H1 (cell line): Measurements from ENCODE around the gene CALY. TPM values are rescaled to one million over a fixed set of nuclear protein-coding genes. Genes with fewer than 3 reads are reported as not detected.

Source experiments
- CBX8 ChIP-seq: fragments of 300-800, 300-1000 bp; sonication (generic); IDR thresholded peaks from 2 replicates; pipeline ENCODE4 v1.7.1; 2016; ENCODE audit warnings: low read depth, low read length, borderline replicate concordance
- polyA plus RNA-seq, 7 experiments: library from polyadenylated mRNA; depleted of rRNA in 3 of 7; stranded (reverse) in 5 of 7; unstranded in 2 of 7; fragments of >200 nt in 5 of 7; fragments of 200-250 nt in 2 of 7; gene quantifications; 1 replicate in 5 of 7; 2 replicates in 1 of 7; 4 replicates in 1 of 7; pipeline versions ENCODE4 v1.2.1 to v1.2.3, GENCODE V29; 2011 to 2013; ENCODE audit warnings: missing spikeins in 2 of 7, mixed read lengths in 2 of 7
- total RNA-seq: library from RNA; stranded (reverse); fragmentation: NEBNext Ultra II Directional; extraction: Animal tissue kit (Norgen Biotek cat#: 25700); gene quantifications from 2 replicates; pipeline ENCODE4 v1.2.1, GENCODE V29; 2021

CALY gene
- total and polyA plus RNA-seq, 2 of the 8 experiments (the other 6 are each of a cell fraction or from before 2014, with no cell fraction given) = 1.3 to 1.5 TPM

DNA sequence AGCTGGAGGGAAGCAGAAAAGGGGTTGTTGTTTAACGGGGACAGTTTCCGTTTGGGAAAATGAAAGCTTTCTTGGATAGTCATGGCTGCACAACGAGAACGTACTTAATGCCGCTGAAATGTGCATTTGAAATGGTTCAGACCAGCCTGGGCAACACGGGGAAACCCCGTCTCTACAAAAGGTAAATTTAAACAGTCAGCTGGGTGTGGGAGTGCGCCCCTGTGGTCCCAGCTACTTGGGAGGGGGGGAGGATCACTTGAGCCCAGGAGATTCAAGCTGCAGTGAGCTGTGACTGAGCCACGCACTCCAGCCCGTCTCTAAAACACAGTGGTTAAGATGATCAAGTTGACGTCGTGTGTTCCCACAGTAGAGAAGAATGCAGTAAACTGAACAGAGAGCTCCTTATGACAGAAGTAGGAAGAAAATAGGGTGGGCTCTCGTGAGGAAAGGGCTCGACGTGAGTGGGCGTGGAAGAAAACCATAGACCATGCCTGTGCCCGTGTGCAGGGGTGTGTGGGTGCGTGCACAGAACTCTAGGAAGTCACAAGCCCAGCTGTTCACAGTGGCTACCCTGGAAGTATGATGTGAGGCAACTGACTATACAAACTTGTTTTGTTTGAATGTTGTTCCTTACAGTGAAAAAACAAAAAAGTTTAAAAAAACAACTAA, 25.2 kb upstream of the CALY start (continued):
- TF ChIP-seq CBX8 = no peak
